Breast epithelium (tissue), 4 donors: ENCODE data around the gene ADRB2. TPM values are rescaled to one million over a fixed set of nuclear protein-coding genes. Genes with fewer than 3 reads are reported as not detected.

Experiments used
- DNase-seq, 2 donors: peaks; one replicate each; pipeline ENCODE4 v3.0.0-alpha.2; 2019; ENCODE audit warnings: low spot score in 2 of 2
- H3K27ac ChIP-seq, 2 donors: fragments of 200-600 bp; sonication (generic) in 1 of 2; one replicate each; pipeline ENCODE4 v1.5.1; 2016 to 2019; ENCODE audit warnings: mild to moderate bottlenecking in 1 of 2
- H3K27me3 ChIP-seq, 2 donors: fragments of 200-600 bp; sonication (generic) in 1 of 2; one replicate each; pipeline versions ENCODE4 v1.5.1 to v1.6.0; 2017 to 2019; ENCODE audit warnings: control low read depth in 1 of 2, mild to moderate bottlenecking in 1 of 2
- H3K36me3 ChIP-seq: fragments of 200-600 bp; one replicate; pipeline ENCODE4 v1.5.1; 2019
- H3K4me1 ChIP-seq, 2 donors: fragments of 200-600 bp; sonication (generic); one replicate each; pipeline ENCODE4 v1.5.1; 2016 to 2019; ENCODE audit warnings: control low read depth in 1 of 2
- H3K4me3 ChIP-seq, 3 donors: fragments of 200-600 bp; sonication (generic); 1 replicate in 2 of 3; 2 replicates in 1 of 3; pipeline ENCODE4 v1.5.1; 2016 to 2019; ENCODE audit warnings: mild to moderate bottlenecking in 3 of 3, moderate library complexity in 2 of 3
- H3K9me3 ChIP-seq, 2 donors: fragments of 200-600 bp; sonication (generic) in 1 of 2; one replicate each; pipeline ENCODE4 v1.5.1; 2016 to 2019; ENCODE audit warnings: control low read depth in 1 of 2
- POLR2A ChIP-seq: fragments of 450-650 bp; IDR thresholded peaks from one replicate; pipeline ENCODE4 v1.6.1; 2016; ENCODE audit warnings: antibody characterized with exemption, mild to moderate bottlenecking, moderate library complexity
- POLR2AphosphoS5 ChIP-seq, 3 donors: sonication (generic); formaldehyde crosslinking; IDR thresholded peaks; one replicate each; pipeline ENCODE4 v1.6.1; 2017; ENCODE audit warnings: antibody characterized with exemption in 3 of 3
- intact Hi-C: fragments of 100-400 bp; cut with DNase I; formaldehyde crosslinking; loops from one replicate; pipeline ENCODE4 v1.15.1; 2023; ENCODE audit warnings: low total_unique reads
- total RNA-seq, 3 donors: library from RNA; depleted of rRNA; stranded (reverse); fragments of >200 nt; gene quantifications; one replicate each; pipeline ENCODE4 v1.1.0, GENCODE V29; 2016
- TF ChIP-seq, protein P1 (sequence below), 3 donors: fragments of 450-650 bp; IDR thresholded peaks; one replicate each; pipeline ENCODE4 v1.5.1; 2016 to 2017; ENCODE audit warnings: antibody characterized with exemption in 3 of 3, mild to moderate bottlenecking in 3 of 3, moderate library complexity in 3 of 3

The ADRB2 gene
- total RNA-seq, 3 donors from 2014 or later, result 9.5 to 41.3 (median 26.4) TPM

DNA sequence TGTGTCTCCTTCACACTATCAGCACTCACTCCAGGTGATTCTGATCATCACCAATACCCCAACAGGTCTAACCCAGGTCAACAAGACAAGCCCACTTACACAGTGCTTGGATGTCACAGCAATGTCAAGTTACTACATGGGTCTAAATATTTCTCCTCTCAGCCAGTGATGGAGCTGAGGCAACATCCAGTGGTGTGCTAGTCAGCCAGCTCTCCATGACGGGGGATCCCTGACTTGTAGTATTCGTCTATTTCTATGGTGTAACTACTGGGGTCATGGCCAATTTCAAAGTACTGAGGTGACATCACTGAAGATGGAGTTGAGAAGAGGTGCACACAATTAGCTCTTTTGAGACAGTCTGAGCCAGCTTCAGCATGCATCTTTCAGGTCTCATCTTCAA lies 31.1 kb downstream of the ADRB2 start:
- H3K9me3 ChIP-seq, result no peaks in the 10 kb centered on the region
- H3K27ac ChIP-seq, result no peak overlapping the region
- no peaks in the 10 kb centered on the region for H3K27me3 ChIP-seq
- DNase-seq, result no peak
- no peak overlapping the region for H3K4me3 ChIP-seq
- intact Hi-C loops, result no loop called here
- TF ChIP-seq POLR2A, result no peak
- TF ChIP-seq, protein P1, sequence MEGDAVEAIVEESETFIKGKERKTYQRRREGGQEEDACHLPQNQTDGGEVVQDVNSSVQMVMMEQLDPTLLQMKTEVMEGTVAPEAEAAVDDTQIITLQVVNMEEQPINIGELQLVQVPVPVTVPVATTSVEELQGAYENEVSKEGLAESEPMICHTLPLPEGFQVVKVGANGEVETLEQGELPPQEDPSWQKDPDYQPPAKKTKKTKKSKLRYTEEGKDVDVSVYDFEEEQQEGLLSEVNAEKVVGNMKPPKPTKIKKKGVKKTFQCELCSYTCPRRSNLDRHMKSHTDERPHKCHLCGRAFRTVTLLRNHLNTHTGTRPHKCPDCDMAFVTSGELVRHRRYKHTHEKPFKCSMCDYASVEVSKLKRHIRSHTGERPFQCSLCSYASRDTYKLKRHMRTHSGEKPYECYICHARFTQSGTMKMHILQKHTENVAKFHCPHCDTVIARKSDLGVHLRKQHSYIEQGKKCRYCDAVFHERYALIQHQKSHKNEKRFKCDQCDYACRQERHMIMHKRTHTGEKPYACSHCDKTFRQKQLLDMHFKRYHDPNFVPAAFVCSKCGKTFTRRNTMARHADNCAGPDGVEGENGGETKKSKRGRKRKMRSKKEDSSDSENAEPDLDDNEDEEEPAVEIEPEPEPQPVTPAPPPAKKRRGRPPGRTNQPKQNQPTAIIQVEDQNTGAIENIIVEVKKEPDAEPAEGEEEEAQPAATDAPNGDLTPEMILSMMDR (IDR thresholded peaks at IDR 0.05), result no peak
- TF ChIP-seq POLR2AphosphoS5 (IDR thresholded peaks at IDR 0.05), result no peak
- no peaks in the 10 kb centered on the region for H3K4me1 ChIP-seq
- no peaks in the 10 kb centered on the region for H3K36me3 ChIP-seq

DNA sequence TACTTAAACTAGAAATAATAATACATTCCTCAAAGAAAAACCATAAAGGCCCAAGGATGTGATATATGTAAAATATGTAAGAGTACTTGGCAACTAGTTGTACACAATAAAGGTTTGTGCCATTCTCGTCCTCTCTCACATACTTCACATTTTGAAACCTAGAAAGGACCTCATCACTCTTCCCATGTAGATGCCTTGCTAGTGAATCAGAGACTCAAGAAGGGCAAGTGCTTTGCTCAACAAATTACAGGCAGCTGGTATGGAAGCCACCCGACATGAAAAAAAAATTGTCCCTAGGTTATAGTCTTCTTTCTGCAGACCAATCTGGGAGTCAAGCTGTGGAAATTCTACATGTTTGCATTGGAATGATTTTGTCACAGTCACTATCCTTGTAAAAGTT lies 31.7 kb downstream of the ADRB2 start:
- no peak for DNase-seq
- no peaks in the 10 kb centered on the region for H3K36me3 ChIP-seq
- H3K27me3 ChIP-seq, result no peaks in the 10 kb centered on the region
- no peaks in the 10 kb centered on the region for H3K9me3 ChIP-seq
- no peak overlapping the region for H3K27ac ChIP-seq
- no peak overlapping the region for H3K4me3 ChIP-seq
- H3K4me1 ChIP-seq, result no peaks in the 10 kb centered on the region
- no peak for TF ChIP-seq POLR2AphosphoS5 (IDR thresholded peaks at IDR 0.05)
- no peak for TF ChIP-seq POLR2A
- intact Hi-C loops, result no loop called here

GRCh38 chr5:148858547-148858946 lies 32.1 kb downstream of the ADRB2 start:
- Histone ChIP-seq H3K27me3 (no peaks in the 10 kb centered on the region), H3K36me3 (no peaks in the 10 kb centered on the region), H3K4me1 (no peaks in the 10 kb centered on the region), H3K4me3 (no peak overlapping the region), H3K27ac (peak overlapping the region in 1 of 2 donors; percentile 61), H3K9me3 (no peaks in the 10 kb centered on the region)
- DNase-seq, result no peak
- TF ChIP-seq POLR2AphosphoS5 (IDR thresholded peaks at IDR 0.05), result no peak
- TF ChIP-seq POLR2A, result no peak
- TF ChIP-seq, protein P1 (IDR thresholded peaks at IDR 0.05), result no peak
- intact Hi-C loops, result no loop called here

DNA sequence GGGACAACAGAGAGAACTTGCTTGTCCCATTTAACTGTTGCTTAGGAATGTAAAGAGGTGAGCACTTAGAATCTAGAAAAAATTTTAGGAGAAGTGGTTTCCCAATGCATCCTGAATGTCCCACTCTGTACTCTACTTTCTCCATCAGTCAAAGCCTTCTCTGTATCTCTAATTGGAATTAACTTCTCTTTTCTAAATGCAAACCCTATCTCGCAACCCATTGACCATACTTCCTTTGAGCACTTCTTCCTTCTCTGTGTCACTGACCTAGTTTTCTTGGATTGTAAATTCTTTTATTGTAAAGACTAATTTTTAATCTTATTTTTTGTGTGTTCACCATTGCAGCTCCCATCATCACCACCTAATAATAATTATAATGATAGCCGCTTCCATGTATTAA lies 33.3 kb downstream of the ADRB2 start:
- no peaks in the 10 kb centered on the region for H3K9me3 ChIP-seq
- no peak overlapping the region for H3K4me3 ChIP-seq
- no peak overlapping the region for H3K27ac ChIP-seq
- no peaks in the 10 kb centered on the region for H3K4me1 ChIP-seq
- no peak for DNase-seq
- H3K27me3 ChIP-seq, result no peaks in the 10 kb centered on the region
- no peaks in the 10 kb centered on the region for H3K36me3 ChIP-seq
- intact Hi-C loops, result no loop called here
- TF ChIP-seq, protein P1 (IDR thresholded peaks at IDR 0.05), result no peak

GRCh38 chr5:148860599-148860998 lies 34.2 kb downstream of the ADRB2 start:
- DNase-seq, result no peak
- no peaks in the 10 kb centered on the region for H3K9me3 ChIP-seq

More at GRCh38 chr5:148860599-148860998, 34.2 kb downstream of the ADRB2 start:
- no peak overlapping the region for H3K4me3 ChIP-seq
- no peaks in the 10 kb centered on the region for H3K4me1 ChIP-seq
- TF ChIP-seq POLR2AphosphoS5 (IDR thresholded peaks at IDR 0.05) (no peak), POLR2A (no peak)
- TF ChIP-seq, protein P1 (IDR thresholded peaks at IDR 0.05), result no peak
- H3K27ac ChIP-seq, result peak overlapping the region in 1 of 2 donors; percentile 19
- intact Hi-C loops, result no loop called here
- H3K27me3 ChIP-seq, result no peaks in the 10 kb centered on the region
- no peaks in the 10 kb centered on the region for H3K36me3 ChIP-seq
